GM18511 (cell line): ENCODE data around the gene CLN3.
A peak's percentile ranks its signal among the peaks of the same experiment; 100 is the strongest.
"Not testable (repeated sequence)": the region's sequence is repeated elsewhere in the genome, so short reads cannot be mapped to it uniquely, and the experiment has no call there.

Source experiments
- ATAC-seq: cut with Tn5 transposase; IDR thresholded peaks from one replicate; pipeline ENCODE4 v1.9.1; 2021; ENCODE audit warnings: mild to moderate bottlenecking, moderate library complexity; ENCODE audit not compliant: unreplicated experiment

The CLN3 gene

DNA sequence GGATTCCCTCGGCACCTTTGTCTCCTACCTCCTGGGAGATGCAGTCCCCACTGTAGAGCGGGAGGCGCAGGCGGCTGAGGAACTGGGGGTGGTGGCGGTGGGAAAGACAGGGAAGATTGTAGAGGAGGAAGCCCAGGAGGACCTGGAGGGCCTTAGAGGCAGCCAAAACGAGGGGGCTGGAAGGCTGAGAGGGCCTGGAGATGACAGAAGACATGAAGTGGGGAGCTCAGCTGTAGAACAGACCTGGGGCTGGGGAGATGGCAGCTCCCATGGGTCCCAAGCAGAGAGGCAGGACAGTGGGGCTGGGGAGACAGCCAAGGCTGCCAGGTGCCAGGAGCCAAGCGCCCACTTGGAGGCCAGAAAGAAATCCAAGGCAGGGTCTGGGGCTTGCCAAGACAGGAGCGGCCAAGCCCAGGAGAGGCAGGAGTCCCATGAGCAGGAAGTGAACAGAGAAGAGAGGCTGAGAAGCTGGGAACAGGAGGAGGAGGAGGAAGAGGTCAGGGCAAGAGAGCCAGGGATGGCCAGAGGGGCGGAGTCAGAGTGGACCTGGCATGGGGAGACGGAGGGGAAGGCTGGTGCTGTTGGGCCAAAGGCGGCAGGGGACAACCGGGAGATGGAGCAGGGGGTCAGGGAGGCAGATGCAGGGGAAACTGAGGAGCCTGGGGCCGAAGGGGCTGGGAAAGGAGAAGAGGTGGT lies 3.4 kb upstream of the CLN3 start:
- no peak for ATAC-seq

DNA sequence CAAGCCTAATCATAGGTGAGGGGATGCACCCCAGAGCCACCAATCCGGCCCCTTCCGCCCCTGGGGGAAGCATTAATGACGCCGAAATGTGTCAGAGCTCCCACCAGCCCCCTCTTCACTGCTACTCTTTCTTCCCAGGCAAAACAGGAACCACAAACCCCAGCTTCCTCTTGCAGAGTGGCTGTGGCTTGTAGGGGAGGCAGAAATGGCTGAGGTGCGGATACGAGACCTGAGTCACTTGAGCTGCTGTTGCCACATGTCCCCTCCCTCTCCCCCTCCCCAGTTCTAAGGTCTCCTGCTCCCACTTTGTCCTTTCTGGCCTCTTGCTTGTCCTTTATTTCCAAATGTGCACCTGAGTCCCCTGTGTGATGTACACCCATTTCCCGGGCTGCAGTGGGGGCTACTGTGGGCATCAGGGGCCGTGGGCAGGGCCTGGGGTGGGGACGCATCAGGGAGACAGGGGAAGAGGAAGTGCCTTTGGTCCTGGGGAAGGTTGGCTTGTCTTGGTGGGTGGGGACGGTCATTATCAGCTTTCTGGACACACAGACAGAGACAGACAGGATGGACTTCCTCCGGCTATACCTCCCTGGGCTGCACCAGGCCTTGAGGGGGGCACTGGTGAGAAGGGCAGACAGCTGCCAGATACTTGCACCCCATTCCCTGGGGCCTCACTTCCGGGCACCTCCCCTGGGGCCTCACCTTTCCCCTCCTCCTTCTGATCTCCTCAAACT lies 2.4 kb upstream of the CLN3 start, which contains the start of gene APOBR:
APOBR (plus strand) TSS at position 523 of the 731 bp plus-strand sequence; CDS start at position 562, 39 bp downstream.
- peak; percentile 56 for ATAC-seq

DNA sequence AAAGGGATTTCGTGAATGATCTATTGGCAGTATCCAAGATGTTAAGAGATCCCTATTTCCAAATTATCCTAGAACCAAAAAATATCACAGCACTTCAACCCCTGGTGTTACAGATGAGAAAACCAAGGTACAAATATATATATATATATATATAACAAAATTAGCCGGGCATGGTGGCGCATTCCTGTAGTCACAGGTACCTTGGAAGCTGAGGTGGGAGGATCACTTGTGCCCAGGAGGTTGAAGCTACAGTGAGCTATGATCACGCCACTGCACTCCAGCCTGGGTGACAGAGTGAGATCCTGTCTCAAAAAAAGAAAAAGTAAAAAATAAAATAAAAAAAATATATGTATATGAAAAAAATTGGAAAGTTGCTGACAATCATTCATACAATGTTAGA lies 637 bp upstream of the CLN3 start:
- no peak for ATAC-seq

DNA sequence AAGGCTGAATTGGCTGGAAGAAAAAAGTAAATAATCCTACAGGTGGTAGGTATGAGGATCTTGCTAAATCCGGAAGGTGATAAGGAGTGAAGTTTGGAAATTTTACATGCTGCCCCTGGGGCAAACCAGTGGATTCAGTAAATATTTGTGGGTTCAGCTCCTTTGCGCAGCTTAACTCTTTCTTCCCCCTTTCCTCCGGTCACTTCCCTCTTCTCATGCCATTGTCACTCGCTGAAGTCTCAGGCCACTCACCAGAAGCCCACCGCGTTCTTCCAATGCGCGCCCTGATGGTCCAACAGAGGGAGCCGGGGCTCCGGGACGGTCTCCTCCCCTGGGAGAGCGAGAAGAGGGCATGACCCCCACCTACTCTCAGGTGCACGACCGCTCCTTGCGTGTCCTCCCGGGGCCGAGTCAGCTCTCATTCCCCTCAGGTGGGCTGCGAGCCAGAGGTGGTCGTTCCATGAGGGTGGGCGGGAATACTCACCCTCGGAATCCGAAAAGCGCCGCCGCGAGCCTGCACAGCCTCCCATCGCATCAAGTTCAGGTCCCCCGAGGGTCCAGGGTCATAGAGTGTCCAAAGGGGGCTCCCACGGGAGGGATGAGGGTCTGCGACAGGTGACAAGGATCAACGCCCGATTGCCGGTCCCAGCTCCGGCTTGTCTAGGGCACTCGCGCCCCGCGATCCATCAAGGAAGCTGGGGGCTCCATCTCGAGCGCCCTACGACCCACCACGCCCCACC lies 474 bp downstream of the CLN3 start:
- no peak for ATAC-seq

DNA sequence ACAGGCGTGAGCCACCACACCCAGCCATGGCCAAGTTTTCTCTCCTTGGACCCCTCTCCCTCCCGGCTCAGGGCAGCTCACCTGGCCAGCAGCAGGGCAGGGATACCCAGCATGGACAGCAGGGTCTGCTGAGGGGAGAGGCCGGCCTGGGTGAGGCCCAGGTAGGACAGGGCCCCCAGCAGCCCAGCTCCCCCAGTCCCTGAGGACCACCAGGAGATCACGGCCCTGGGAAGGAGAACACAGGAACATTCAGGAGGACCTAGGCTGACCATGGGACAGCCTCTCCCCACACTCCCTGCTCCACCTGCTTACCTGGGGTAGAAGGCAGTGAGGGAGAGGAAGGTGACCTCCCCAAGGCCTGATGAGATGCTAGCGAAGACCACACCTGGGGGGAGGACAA lies 5.6 kb downstream of the CLN3 start:
- no peak for ATAC-seq

DNA sequence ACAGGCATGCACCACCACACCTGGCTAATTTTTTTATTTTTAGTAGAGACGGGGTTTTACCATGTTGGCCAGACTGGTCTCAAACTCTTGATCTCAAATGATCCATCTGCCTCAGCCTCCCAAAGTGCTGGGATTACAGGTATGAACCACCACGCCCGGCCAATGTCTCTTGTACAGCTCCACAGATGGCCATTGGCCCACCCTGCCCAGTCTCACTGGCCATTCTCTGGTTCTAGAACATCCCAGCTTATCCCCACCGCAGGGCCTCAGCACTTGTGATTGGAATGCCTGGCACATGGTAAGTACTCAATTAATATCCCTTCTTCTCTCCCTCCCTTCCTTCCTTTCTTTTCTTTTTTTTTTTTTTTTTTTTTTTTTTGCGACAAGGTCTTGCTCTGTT lies 8.5 kb downstream of the CLN3 start:
- not testable (repeated sequence) for ATAC-seq

DNA sequence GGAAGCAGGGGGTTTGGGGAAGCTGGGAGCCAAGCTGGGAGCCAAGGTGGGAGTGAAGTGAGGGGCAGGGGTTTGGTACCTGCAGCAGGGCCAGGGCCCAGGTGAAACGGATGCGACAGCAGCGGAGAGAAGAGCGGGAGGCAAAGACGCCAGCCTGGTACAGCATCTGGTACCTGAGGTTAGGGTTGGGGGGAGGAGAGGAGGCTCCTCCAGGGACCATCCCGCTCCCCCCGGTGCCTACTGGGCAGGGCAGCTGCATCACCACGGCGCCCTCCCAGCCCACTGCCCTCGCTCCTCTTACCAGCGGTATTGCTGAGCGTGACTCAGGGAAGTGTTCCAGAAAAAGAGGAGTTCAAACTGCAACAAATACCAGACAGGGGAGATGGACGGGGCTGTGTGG lies 9.8 kb downstream of the CLN3 start:
- no peak for ATAC-seq

DNA sequence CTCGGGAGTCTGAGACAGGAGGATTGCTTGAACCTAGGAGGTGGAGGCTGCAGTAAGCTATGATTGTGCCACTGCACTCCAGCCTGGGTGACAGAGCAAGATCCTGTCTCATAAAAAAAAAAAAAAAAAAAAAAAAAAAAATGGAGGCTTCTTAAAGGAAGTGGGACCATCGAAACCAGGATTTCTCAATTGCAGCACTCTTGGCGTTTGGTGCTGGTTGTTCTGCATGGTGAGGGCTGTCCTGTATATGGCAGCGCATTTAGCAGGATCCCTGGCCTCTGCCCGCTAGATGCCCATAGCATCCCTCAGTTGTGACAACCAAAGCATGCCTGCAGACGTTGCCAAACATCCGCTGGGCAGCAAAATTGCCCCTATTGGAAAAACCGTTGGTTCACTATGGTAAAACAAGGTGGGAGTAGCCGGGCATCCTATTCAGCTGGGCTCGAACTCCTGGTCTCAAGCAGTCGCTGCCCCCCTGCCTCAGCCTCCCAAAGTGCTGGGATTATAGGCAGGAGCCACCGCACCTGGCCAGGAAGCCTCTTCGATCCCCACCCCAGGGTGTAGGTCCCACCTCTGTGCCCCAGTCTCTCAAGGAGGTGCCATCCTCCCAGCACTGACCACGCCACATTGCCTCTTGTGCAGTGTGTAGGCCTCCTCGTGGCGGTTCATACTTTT lies 13.2 kb downstream of the CLN3 start:
- no peak for ATAC-seq

DNA sequence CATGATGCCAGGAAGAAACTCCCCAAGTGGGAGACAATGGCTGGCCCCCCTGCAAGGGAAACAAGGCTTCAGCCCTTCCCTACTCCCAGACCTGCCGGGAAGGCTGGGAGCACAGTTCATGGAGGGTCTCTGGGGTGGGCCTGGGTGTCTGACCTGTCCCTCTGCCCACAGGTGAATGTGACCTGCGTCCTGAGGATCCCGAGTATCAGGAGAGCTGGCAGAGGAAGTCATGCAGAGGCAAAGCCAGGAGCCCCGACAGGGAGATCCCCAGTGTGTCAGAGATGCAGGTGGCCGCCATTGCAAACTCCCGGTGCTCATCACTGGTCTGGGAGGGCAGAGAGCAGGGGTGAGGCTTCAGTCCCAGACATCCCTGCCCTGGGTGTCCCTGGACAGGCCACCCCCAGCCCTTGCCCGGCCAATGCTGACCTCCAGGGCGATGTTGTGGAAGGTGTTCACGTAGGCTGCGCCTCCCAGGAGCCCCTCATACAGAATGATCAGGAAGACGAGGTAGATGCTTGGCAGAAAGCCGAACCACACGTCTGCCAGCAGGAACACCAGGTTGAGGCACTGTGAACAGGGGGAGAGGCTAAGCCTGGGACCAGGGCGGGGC lies 14.5 kb downstream of the CLN3 start:
- no peak for ATAC-seq

DNA sequence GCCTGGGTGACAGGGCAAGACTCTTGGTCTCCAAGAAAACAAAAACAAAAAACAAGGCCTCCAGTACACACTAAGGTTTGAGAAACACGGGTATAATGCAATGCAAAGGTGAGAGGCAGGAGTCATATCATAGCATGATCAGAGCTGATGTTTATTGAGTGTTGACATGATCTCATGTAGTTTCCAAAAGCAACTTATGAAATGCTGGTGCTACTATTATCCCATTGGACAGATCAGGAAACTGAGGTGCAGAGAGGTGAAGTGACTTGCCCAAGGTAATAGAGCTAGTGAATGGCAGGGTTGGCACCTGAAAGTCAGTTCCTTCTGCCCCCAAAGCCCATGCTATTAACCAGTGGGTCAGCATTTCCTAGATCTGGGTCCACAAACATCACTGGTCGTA lies 16.7 kb downstream of the CLN3 start:
- ATAC-seq: no peak

DNA sequence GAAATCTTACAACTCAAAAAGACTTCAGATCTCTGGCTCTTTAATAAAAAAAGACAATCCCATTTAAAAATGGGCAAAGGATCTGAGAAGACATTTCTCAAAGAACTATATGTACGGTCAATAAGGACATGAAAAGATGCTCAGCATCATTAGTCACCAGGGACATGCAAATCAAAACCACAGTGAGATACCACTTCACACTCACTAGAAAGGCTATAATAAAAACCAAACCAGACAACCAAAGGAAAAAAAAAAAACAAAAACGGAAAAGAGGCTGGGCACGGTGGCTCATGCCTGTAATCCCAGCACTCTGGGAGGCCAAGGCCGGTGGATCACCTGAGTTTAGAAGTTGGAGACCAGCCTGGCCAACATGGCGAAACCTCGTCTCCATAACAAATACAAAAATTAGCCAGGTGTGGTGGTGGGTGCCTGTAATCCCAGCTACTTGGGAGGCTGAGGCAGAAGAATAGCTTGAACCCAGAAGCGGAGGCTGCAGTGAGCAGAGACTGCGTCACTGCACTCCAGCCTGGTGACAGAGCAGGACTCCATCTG lies 18.1 kb downstream of the CLN3 start:
- ATAC-seq: no peak

DNA sequence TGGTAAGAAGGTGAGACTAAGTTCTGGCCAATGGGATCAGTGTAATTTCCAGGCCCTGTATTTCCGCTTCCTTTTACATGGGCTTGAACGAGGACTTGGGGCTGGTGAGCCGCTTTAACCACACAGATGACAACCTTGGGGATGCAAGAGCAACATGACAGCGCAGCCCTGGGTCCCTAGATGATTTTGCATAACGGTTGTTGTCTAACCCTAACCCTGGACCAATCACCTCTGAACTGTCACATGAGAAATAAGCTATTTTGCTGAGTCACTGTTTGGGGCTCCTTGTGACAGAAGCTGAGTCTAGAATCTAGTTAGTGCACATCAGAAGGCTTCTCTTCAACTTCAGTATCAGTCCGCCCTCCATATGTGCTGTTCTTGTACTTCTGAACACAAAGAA lies 44.8 kb downstream of the CLN3 start:
- not testable (repeated sequence) for ATAC-seq

DNA sequence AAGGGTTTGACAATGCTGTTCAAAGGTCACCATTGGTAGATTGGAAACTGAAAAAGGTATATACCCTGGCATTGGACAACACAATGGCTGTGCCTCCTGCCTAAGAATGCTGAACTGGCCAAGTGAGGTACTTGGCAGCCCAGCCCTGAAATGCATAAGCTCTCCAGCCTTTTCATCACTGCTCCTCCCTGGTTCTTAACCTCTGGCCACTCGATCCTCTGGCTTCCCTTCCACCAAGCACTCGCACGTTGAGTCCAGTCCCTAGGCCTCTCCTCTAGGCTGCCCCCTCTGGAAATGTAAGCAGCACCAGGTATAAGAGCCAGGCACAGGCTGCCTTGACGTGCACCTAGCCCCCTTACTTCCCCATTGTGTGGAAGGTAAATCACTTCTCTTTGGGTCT lies 45.5 kb downstream of the CLN3 start:
- not testable (repeated sequence) for ATAC-seq

DNA sequence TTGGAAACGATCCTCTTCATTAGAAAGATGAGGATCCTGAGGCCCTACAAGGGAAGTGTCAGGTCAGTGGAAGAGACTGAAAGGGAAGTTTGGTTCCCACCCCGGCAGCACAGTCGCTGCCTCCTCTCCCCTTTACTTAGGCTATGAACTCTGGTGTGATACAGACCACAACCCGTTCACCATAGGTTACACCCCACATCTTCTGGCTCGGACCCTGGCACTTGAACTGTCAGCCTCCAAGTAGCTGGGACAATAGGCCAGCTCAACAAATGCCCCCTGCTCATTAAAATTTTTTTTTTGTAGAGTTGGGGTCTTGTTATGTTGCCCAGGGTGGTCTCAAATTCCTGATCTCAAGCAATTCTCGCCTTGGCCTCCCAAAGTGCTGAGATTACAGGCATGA lies 47.9 kb downstream of the CLN3 start:
- ATAC-seq: not testable (repeated sequence)

DNA sequence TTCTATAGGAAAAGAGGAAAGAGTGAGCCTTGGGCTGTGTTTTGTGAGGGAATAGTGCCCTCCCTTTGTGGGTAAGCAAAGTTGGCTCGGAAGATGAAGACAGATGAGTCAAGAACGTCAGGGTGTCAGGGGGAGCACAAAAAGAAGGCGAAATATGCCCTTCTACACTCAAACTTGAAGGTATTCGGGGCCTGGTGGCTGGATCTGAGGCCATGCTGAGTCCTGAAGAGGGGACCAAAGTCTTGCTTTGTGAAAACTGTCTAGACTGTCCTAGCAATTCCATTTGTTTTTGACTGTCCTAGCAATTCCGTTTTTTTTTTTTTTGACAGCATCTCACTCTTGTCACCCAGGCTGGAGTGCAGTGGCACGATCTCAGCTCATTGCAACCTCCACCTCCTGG lies 53.0 kb downstream of the CLN3 start:
- not testable (repeated sequence) for ATAC-seq

DNA sequence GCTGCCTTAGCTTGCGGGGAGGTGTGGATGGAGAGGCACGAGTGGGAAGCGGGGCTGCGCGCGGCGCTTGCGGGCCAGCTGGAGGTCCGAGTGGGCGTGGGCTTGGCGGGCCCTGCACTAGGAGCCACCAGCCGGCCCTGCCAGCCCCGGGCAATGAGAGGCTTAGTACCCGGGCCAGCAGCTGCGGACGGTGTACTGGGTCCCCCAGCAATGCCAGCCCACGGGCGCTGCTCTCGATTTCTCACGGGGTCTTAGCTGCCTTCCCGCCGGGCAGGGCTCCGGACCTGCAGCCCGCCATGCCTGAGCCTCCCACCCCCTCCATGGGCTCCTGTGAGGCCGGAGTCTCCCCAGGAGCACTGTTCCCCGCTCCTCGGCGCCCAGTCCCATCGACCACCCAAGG lies 56.5 kb downstream of the CLN3 start:
- not testable (repeated sequence) for ATAC-seq
